Transverse colon (tissue), 4 donors: ENCODE data around the gene ADRA2A.

Experiments
- EP300 ChIP-seq: sonication (generic); formaldehyde crosslinking; IDR thresholded peaks from one replicate; pipeline ENCODE4 v1.6.1; 2017; ENCODE audit warnings: antibody characterized with exemption, low read depth
- POLR2A ChIP-seq: fragments of 450-650 bp; IDR thresholded peaks from one replicate; pipeline ENCODE4 v1.6.1; 2016; ENCODE audit warnings: antibody characterized with exemption, mild to moderate bottlenecking, moderate library complexity
- POLR2AphosphoS5 ChIP-seq, 3 donors: sonication (generic); formaldehyde crosslinking; IDR thresholded peaks; one replicate each; pipeline ENCODE4 v1.6.1; 2016; ENCODE audit warnings: antibody characterized with exemption in 3 of 3
- TF ChIP-seq, protein P1 (sequence below), 5 experiments: fragments of 200-600 bp in 3 of 5; fragments of 450-650 bp in 2 of 5; sonication (generic) in 3 of 5; IDR thresholded peaks; 1 replicate in 2 of 5; 2 replicates in 3 of 5; pipeline ENCODE4 v1.5.1; 2016 to 2017; ENCODE audit warnings: antibody characterized with exemption in 5 of 5, inconsistent platforms in 3 of 5, mild to moderate bottlenecking in 2 of 5, moderate library complexity in 1 of 5

- TF ChIP-seq, protein P1, sequence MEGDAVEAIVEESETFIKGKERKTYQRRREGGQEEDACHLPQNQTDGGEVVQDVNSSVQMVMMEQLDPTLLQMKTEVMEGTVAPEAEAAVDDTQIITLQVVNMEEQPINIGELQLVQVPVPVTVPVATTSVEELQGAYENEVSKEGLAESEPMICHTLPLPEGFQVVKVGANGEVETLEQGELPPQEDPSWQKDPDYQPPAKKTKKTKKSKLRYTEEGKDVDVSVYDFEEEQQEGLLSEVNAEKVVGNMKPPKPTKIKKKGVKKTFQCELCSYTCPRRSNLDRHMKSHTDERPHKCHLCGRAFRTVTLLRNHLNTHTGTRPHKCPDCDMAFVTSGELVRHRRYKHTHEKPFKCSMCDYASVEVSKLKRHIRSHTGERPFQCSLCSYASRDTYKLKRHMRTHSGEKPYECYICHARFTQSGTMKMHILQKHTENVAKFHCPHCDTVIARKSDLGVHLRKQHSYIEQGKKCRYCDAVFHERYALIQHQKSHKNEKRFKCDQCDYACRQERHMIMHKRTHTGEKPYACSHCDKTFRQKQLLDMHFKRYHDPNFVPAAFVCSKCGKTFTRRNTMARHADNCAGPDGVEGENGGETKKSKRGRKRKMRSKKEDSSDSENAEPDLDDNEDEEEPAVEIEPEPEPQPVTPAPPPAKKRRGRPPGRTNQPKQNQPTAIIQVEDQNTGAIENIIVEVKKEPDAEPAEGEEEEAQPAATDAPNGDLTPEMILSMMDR (IDR thresholded peaks at IDR 0.05) = no peak
- TF ChIP-seq POLR2A (no peak), EP300 (no peak), POLR2AphosphoS5 (IDR thresholded peaks at IDR 0.05) (no peak)
Observed at GRCh38 chr10:111072232-111072631, 4.6 kb upstream of the ADRA2A start.
